SKM-1 (cell line): ENCODE data around the gene ANKRD23.
"Not testable (repeated sequence)": the region's sequence is repeated elsewhere in the genome, so short reads cannot be mapped to it uniquely, and the experiment has no call there.

Source experiments
- DNase-seq: peaks from one replicate; lab custom pipeline; 2025; ENCODE audit not compliant: unreplicated experiment; lab: John Stamatoyannopoulos, UW

ANKRD23 gene

DNA sequence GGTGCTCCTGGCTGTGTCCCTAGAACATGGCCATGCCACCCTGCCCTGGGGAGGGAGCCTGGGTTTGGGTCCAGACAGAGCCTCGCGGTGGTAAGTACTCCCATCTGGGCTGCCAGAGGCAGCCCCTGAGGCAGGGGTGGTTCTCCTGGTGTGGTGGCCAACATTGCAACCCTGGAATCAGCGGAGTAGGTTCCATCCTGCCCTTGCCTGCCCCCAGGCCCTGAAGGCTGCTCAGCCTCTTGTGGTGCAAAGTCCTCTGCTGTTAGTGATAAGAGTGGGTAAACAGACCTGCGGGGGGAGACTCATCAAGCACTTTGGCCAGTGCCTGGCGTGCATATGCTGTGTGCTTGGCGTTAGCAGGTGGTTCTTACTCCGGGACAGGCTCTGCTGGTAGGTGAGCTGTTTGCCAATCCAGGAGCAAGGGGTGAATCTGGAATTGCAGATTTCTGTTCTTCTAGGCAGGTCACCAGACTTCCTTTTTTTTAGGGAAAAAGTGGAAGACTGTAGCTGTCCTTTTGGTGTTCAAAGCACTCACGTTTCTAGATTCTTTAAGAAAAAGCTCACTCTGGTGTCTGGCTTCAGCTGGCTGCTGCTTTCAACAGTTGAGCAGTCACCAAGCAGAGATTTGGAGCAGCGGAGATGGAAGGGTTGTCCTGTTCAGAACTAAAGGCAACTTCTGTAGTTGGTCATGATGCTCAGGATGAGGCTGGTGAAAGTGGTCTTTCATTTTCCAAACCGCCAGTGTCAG lies 24.5 kb downstream of the ANKRD23 start:
- DNase-seq: no peak

GRCh38 chr2:96817882-96818281 lies 25.9 kb downstream of the ANKRD23 start:
- DNase-seq: no peak

DNA sequence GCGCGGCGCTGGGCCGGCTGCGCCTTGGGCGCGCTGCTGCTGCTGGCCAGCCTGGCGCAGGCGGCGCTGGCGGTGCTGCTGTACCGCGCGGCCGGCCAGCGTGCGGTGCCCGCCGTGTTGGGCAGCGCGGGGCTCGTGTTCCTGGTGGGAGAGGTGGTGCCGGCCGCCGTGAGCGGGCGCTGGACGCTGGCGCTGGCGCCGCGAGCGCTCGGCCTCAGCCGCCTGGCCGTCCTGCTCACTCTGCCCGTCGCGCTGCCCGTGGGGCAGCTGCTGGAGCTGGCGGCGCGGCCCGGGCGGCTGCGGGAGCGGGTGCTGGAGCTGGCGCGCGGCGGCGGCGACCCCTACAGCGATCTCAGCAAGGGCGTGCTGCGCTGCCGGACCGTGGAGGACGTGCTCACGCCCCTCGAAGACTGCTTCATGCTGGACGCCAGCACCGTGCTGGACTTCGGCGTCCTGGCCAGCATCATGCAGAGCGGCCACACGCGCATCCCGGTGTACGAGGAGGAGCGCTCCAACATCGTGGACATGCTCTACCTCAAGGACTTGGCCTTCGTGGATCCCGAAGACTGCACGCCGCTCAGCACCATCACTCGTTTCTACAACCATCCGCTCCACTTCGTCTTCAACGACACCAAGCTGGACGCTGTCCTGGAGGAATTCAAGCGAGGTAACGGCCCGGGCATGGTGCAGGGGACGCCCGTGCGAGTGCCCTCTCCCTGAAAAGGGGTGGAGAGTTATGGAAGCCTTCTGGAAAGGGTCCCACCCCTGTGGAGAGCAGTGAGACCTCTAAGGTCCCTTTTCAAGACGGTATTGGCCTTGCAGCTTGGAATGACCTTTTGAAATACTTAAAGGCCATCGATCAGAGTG lies 26.8 kb downstream of the ANKRD23 start:
- no peak for DNase-seq

GRCh38 chr2:96816127-96816835 lies 27.5 kb downstream of the ANKRD23 start, which contains the start of gene CNNM3:
Gene CNNM3, plus strand, starts transcription at chr2:96816268. Its CDS starts 10 bp downstream, at chr2:96816278.
- DNase-seq: peak; percentile 92

- no peak for DNase-seq
These were observed 28.3 kb downstream of the ANKRD23 start for GRCh38 chr2:96815326-96816126.

DNA sequence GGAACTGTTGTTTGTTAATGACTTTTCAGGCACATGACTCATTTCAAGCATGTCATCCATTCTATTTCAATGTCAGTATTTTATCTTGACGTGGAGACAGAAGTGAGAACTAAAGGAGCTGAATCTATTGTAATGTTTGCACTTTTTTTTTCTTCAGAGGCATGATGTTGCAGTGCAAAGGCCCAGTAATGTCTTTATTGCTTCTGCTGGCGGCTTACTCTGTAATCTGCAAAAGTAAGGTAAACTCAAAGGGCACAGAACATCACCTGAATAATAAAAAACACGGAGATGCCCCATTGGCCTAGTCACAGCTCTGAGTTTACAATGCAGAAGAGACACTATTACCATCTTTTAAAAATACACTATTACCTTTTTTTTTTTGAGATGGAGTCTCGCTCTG lies 30.2 kb downstream of the ANKRD23 start:
- no peak for DNase-seq

- no peak for DNase-seq
These were observed 31.9 kb downstream of the ANKRD23 start for GRCh38 chr2:96811917-96812316.

GRCh38 chr2:96810783-96811192 lies 33.0 kb downstream of the ANKRD23 start:
- DNase-seq: no peak

GRCh38 chr2:96809951-96810782 lies 33.7 kb downstream of the ANKRD23 start:
- DNase-seq: no peak

DNA sequence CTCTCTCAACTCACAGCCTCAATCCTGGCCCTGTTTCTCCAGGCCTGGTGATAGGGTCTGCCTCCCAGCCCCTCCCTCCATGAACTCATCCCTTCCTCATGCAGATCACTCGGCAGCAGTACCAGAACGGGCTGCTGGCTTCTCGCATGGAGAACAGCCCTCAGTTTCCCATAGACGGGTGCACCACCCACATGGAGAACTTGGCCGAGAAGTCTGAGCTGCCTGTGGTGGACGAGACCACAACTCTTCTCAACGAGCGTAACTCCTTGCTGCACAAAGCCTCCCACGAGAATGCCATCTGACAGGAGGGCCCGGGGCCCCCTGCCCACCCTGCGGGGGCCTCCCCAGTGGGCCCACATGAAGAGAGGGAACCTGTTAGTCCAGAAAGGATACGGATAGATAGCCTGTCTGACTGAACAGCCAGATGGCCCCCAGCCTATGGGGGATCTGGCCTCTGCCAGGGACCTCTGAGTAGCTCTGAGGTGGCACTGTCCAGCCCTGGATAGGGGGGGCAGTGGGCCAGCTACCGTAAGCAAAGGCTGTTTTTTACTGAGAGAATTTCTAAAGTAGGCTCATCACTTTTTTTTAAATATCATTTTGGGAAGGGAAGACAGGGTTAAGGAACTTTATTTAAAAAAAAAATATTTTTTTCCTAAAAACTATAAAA lies 34.5 kb downstream of the ANKRD23 start:
- no peak for DNase-seq

DNA sequence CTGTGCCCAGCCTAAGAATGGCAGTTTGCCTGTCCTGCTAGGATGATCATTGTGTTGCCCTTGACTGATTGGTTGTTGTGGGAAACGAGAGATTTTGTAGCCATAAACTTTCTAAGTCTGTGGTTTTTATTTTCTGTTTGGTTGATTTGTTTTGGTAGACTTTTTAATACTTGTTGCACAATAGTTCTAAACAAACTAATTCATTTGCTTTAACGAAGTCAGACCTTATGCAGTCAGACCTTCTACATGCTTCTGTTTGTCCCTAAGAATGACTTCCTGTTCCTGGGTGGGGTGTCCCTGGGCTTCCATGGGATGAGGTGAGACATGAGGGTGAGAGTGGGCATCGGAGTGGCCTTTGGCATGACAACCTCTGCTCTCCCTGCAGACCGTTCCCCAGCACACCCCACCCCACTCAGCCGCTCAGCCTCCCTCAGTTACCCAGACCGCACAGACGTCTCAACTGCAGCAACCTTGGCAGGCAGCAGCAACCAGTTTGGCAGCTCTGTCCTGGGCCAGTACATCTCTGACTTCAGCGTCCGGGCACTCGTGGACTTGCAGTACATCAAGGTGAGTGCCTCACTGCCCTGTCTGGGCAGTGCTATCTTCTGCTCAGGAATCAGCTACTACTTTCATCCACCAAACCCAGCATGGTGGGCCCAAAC lies 35.5 kb downstream of the ANKRD23 start:
- no peak for DNase-seq

DNA sequence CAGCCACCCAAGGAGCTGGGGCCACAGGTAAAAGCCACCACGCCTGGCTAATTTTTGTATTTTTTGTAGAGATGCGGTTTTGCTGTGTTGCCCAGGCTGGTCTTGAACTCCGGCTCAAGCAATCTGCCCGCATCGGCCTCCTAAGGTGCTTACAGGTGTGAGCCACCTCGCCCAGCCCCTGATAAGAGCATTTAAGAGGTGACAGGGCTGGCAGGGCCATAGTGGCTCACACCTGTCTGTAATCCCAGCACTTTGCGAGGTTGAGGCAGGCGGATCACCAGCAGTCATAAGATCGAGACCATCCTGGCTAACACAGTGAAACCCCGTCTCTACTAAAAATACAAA lies 36.7 kb downstream of the ANKRD23 start:
- no peak for DNase-seq

DNA sequence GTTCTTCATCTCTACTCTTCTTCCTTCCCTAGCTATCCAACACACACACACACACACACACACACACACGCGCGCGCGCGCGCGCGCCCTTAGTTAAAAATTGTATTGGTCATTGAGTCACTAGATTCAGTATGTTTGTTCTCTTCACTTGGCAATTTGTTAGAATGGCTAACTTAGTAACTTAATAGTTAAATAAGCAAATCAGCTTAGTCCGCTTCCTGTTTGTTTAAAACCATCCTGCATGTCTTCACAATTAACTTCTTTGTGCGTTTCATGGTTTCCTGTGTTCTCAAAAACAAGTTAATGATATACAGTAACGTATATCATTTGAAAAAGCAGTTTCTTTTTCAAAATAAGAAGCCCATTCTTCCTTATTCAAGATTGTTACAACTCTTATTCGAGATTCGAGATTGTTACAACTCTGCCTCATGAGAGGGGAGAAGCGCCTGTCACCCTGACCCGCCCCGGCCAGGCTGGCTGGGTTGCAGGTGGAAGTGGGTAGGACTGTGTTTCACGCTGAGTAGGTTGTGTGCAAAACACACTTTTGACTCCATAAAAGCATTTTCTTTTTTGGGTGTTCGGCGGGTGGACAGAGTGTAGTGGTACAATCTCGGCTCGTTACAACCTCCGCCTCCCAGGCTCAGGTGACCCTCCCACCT lies 37.2 kb downstream of the ANKRD23 start:
- no peak for DNase-seq

DNA sequence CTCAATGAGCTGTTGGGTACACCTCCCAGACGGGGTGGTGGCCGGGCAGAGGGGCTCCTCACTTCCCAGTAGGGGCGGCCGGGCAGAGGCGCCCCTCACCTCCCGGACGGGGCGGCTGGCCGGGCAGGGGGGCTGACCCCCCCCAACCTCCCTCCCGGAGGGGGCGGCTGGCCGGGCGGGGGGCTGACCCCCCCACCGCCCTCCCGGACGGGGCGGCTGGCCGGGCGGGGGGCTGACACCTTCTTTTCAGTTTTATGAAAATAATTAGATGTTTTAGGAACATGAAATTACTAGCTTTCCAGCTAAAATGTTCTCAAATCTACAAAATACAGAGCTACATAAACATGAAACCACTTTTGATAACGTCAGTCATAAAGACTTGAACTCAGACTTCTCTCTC lies 37.9 kb downstream of the ANKRD23 start:
- DNase-seq: not testable (repeated sequence)

DNA sequence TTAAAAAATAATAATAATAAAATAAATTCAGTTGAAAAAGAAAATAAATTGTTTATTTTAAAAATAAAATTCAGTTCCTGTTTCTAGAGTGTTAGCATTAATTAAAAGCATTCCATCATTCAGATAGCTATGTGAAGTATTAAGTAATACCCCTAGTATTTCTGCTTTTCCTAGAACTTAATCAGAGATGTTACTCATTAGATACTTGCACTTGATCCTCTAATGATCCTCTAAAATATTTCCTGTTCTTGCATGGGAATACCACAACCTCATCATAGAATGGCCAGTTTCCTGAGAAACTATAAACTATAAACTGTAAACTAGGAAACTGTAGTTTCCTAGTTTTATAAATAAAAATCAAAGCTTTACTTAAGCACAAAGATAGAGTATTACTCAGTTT lies 38.8 kb downstream of the ANKRD23 start:
- no peak for DNase-seq

- no peak for DNase-seq
These were observed 41.1 kb downstream of the ANKRD23 start for GRCh38 chr2:96802721-96803120.

DNA sequence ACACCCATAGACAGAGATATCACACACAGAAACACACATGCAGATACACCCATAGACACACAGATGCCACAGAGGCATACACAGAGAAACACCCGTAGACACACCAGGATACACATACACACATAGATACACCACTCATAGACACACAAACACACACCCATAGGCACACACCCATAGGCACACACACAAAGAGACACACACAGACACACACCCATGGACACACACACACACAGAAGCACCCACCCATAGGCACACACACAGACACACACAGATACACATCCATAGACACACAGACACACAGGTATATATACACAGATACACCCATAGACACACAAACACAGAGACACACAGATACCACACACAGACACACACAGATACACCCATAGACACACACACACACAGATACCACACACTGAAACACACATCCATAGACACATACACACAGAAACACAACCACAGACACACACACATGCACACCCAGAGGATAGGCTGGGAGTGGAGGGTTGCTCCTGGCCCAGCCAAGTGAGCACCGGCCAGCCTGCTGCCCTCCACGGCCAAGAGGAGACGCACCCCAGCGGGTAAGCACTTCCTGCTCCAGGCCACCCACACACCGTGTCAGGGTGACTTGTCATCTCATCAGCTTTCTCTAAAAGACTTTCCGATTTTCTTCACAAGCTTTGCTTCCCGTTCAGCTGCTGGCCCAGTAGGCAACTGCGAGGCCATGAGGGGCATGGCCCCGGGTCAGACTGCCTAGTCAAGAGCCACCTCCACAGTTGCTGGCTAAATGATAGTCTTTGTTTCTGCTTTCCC lies 41.8 kb downstream of the ANKRD23 start:
- no peak for DNase-seq
